ENCODE measurements around the gene LSM4.

GRCh38 chr19:18283338-18283737, 39.5 kb downstream of the LSM4 start:
- TF ChIP-seq POLR2A (IDR thresholded peaks at IDR 0.05; ENCODE audit: low read length), result no peak
- no peak for TF ChIP-seq GATA1 (IDR thresholded peaks at IDR 0.05; ENCODE audit: low read depth, low read length)
